AG10803 (cell line): ENCODE measurements around the gene SRP54.

Experiments used
- DNase-seq: peaks from one replicate; pipeline ENCODE4 v3.0.0; 2010; ENCODE audit warnings: low read depth
- H3K4me3 ChIP-seq: 2 replicates; pipeline ENCODE4 v1.5.1; 2011; ENCODE audit warnings: mild to moderate bottlenecking, low read length, control low read depth
- TF ChIP-seq, protein P1 (sequence below): conservative IDR thresholded peaks from 2 replicates; pipeline ENCODE4 v1.5.1; 2011; ENCODE audit warnings: mild to moderate bottlenecking, low read length, control low read depth, inconsistent platforms

The SRP54 gene

DNA sequence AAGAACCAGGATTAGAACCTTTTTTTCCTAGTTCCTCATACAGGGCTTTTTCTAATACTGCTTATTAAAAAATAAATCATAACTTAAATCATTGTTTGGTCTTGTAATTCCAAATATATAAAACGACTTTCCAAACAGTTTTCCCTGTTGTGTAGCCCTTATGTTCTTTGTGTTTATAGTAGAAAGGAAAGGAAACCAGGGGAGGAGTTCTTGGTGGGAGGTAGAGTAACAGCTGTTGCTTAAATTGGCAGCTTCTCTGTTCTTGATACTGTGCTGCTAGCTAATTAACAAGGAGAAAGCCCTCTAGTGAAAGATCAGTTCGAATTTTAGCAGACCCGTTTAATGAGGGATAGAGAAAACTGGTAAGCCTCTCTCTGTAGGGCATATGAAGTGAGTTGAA lies 15.0 kb downstream of the SRP54 start:
- TF ChIP-seq, protein P1, sequence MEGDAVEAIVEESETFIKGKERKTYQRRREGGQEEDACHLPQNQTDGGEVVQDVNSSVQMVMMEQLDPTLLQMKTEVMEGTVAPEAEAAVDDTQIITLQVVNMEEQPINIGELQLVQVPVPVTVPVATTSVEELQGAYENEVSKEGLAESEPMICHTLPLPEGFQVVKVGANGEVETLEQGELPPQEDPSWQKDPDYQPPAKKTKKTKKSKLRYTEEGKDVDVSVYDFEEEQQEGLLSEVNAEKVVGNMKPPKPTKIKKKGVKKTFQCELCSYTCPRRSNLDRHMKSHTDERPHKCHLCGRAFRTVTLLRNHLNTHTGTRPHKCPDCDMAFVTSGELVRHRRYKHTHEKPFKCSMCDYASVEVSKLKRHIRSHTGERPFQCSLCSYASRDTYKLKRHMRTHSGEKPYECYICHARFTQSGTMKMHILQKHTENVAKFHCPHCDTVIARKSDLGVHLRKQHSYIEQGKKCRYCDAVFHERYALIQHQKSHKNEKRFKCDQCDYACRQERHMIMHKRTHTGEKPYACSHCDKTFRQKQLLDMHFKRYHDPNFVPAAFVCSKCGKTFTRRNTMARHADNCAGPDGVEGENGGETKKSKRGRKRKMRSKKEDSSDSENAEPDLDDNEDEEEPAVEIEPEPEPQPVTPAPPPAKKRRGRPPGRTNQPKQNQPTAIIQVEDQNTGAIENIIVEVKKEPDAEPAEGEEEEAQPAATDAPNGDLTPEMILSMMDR, result no peak
- H3K4me3 ChIP-seq, result no peak overlapping the region
- DNase-seq, result no peak

DNA sequence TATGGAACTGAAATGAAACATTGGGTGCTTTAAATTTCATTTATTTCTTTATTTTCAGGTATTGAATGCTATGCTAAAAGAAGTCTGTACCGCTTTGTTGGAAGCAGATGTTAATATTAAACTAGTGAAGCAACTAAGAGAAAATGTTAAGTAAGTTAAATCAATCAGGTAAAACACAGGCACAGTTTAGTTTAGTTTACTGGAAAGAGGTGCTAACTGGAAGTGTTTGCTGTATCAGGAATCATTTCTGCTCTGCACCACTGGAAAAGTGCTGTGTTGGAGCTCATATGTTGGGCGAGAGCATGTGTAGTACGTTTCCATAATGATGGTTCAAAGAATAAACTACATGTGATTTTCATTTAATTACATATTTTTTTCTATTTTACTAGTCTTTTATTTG lies 16.7 kb downstream of the SRP54 start:
- H3K4me3 ChIP-seq, result no peak overlapping the region
- DNase-seq, result no peak
- TF ChIP-seq, protein P1, result no peak

DNA sequence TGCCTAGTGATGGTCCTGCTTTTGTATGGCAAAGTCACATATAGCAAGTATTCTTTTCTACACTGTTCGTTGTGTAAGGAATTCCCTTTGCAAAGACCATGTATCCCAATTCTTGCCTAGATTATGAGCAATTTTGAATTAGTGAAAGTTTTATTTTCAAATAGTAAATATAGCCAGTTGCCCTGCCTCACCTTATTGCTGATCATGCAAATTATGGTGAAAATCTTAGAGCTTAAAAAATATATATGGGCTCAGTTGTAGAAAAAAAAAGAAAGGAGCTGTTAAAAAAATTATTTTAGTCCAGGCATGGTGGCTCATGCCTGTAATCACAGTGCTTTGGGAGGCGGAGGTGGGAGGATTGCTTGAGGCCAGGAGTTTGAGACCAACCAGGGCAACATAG lies 18.8 kb downstream of the SRP54 start:
- no peak overlapping the region for H3K4me3 ChIP-seq
- TF ChIP-seq, protein P1, result no peak
- no peak for DNase-seq

DNA sequence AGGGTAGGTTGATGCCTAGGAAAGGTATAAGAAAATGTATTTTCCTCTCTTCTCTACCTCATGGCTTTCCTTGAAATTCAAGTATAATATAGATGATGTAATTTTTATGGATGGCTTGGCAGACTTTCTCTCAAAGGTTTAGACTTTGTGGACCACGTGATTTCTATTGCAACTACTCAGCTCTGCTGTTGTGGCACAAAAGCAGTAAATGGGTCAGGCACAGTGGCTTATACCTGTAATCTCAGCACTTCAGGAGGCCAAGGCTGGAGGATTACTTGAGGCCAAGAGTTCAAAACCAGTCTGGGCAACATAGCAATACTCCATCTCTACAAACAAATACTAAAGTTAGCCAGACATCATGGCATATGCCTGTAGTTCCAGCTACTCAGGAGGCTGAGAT lies 22.0 kb downstream of the SRP54 start:
- DNase-seq, result no peak
- no peak overlapping the region for H3K4me3 ChIP-seq
- TF ChIP-seq, protein P1, result no peak

DNA sequence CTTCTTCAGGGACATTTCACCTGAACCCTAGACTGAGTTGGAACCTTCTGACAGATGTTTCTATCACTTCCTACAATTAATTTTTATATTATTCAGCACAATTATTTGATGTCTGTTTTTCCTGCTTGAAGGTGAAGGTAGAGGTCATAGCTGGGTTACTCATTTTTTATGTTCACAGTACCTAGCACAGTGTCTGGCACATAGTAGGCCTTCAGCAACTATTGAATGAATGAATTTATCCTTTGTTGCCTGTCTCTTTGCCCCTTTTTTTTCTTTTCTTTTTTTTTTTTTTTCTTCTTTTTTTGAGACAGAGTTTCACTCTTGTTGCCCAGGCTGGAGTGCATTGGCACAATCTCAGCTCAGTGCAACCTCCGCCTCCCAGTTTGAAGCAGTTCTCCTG lies 33.8 kb downstream of the SRP54 start:
- H3K4me3 ChIP-seq, result no peak overlapping the region
- no peak for DNase-seq
- TF ChIP-seq, protein P1, result no peak

DNA sequence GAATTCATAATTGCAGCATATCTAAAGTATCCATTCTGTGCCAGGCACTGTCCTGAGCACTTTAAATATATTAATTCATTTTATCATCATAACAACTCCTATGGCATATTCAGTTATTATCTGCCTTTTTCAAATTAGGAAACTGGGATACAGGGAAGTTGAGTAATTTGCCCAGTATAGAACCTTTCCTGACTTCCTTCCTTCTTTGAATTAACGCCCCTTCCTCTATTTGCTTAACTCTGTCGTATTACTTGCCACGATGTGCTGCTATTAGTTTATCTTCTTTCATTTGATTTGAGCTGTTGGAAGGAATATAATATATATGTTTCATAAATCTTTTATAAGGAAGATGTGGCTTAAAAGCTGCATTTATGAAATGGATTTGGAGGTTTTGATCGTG lies 37.9 kb downstream of the SRP54 start:
- DNase-seq, result no peak
- H3K4me3 ChIP-seq, result no peak overlapping the region
- TF ChIP-seq, protein P1, result no peak

DNA sequence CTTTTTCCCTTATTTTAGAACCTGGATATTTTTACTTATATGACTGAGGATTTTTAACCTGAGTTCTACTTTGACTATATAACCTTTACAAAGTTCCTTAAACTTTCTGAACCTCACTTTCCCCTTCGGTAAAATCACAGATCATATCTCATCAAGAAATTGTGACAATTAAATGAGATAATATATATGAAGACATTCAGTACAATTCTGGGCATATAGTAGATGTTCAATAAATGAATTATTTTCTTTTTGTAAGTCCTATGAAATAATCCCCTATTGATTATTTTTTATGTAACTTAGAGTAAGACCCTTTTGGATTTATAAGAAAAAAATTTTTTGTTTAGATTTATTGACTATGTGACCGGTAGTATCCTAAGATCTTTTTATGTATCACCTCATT lies 45.6 kb downstream of the SRP54 start:
- H3K4me3 ChIP-seq, result no peak overlapping the region
- no peak for DNase-seq

More for the DNA sequence above, 45.6 kb downstream of the SRP54 start:
- TF ChIP-seq, protein P1, result no peak
